UCSD-AML1 (cell line): ENCODE measurements around the gene THAP11.
"Not testable (repeated sequence)": the region's sequence is repeated elsewhere in the genome, so short reads cannot be mapped to it uniquely, and the experiment has no call there.

ENCODE experiments used
- DNase-seq: peaks from one replicate; lab custom pipeline; 2025; ENCODE audit not compliant: unreplicated experiment; lab: John Stamatoyannopoulos, UW

The THAP11 gene

DNA sequence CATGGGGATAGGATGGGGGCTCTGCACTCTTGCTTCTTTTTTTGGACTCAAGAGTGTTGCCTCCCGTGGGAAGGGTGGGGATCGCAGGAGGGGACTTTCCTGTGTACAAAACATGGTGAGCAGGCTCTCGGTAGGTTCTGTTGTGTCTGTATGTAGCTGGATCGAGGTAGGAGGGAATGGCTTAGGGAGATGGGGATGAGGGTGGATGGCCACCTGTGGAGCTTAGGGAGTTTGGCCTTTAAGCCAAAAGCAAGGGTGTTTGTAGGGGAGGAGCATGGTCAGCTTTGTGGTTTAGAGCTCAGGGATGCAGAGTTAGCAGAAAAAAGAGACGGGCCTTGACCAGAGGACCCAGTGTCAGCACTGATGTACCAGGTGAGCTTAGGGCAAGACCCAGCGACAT lies 19.8 kb downstream of the THAP11 start:
- DNase-seq = no peak

DNA sequence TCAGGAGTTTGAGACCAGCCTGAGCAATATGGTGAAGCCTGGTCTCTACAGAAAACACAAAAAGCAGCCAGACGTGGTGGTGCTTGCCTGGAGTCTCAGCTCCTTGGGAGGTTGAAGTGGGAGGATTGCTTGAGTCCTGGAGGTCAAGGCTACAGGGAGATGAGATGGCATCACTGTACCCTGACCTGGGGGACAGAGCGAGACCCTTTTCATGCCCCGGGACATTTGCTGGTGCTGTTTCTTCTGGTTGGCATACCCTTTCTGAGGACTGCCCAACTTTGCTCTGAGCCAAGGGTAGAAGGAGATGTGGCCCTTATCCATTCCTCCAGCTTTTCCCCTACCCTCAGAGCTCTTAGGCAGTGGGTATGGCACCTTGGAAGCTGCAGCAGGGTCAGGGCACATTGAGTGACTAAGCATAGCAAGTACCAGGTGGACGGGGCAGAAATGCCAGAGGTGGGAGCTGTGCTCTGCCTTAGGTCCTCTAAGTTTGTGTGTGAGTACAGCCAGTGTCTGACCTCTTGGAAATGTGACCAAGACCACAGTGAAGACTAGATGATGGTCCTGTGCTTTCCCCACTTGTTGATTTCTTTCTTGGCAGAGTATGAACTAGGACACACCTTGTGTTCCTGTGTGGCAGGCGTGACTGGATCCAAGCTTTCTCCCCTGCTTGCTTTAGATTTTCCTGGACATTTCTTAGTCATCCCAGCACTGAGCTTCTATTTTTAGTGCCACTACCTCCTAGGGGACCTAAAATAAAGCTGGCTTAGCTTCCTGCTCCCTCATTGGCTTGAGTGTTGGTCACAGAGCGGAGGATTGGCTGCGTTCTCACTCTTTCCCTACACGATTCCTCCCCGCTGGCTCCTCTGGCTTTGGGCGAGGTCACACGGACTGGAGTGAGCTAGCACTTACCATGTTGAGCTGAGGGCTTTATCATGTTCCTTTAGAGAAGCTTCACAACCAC lies 20.8 kb downstream of the THAP11 start:
- DNase-seq = no peak

DNA sequence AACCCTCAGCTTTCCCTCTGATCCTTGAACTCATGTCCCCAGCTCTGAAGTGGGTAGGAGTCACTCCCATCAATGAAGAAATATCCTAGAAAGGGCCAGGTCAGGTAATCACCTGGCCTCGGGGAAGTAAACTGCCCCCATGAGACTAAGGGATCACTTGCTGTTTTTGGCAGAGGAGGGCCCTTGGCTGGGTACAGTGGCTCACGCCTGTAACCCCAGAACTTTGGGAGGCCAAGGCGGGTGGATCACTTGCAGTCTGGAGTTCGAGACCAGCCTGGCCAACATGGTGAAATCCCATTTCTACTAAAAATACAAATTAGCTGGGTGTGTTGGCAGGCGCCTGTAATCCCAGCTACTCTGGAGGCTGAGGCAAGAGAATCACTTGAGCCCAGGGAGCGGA lies 21.9 kb downstream of the THAP11 start:
- DNase-seq = not testable (repeated sequence)

GRCh38 chr16:67864594-67864993 lies 22.5 kb downstream of the THAP11 start:
- DNase-seq = no peak

- DNase-seq = peak; percentile 40
Measured at GRCh38 chr16:67865318-67865717, 23.2 kb downstream of the THAP11 start.

DNA sequence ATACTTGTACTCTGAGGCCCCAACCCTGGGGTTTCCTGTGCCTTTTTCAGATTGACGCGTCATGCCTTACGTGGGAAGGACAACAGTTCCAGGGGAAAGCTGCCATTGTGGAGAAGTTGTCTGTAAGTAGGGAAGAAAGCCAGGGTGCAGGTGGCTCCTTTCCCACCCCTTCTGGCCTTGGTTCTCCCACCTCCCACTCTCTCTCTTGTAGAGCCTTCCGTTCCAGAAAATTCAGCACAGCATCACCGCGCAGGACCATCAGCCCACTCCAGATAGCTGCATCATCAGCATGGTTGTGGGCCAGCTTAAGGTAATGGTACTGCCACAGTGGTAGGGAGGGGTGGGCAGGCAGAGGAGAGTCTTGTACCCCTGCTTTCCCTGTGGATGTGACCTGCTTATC lies 26.2 kb downstream of the THAP11 start:
- no peak for DNase-seq

DNA sequence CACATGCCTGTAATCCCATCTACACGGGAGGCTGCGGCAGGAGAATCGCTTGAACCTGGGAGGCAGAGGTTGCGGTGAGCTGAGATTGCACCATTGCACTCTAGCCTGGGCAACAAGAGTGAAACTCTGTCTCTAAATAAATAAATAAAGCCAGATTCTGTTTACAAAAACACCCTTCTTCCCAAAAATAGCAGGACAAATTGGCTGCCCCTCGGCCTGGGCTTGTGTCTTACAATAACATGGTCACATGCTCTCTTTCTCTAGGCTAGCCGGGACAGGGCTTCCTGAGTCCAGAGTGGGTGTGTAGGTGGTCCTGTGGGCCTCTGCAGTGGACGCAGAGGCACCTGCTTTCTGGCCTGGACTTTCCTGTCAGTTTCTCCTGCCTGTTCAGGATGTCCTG lies 27.5 kb downstream of the THAP11 start:
- no peak for DNase-seq

- DNase-seq = no peak
Measured at GRCh38 chr16:67871256-67871655, 29.1 kb downstream of the THAP11 start.

GRCh38 chr16:67872131-67872630 lies 30.1 kb downstream of the THAP11 start:
- peak; percentile 31 for DNase-seq

DNA sequence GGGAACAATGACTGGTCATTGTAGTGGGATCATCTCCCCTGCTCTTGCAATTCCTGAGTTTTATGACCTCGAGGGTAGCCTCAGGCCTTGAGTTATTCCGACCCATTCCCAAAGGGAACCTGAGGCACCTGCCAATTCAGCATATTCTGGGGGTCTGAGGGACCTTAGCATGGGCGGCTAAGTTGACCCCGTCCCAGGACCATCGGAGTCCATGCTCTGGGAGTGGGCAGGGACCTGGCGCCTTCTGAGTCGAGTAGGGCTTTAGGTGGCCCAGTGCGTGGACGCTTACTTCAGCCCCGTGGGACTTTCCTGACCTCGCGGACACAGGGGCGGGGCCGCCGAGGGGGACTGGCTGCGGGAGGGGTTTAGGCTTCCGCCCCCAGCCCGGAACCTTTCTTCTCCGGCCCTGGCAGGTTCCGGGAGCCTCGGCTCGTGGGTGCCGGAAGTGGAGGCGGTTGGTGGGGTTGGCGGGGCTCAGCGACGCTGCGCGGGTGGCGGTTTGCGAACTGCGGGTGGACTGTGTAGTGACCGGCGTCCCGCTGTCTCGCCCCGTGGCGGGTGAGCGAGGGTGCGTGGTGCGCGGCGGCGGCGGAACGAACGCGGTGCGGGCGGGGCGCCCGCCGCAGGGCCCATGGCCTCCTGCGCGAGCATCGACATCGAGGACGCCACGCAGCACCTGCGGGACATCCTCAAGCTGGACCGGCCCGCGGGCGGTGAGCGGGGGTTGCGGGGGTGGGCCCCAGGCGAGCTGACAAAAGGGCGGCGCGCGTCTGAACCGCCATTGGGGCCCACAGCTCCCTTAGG lies 30.7 kb downstream of the THAP11 start, which contains the start of gene EDC4:
EDC4 (plus strand) TSS at position 422 of the 804 bp plus-strand sequence; CDS start at position 632, 210 bp downstream.
- DNase-seq = peak; percentile 85

DNA sequence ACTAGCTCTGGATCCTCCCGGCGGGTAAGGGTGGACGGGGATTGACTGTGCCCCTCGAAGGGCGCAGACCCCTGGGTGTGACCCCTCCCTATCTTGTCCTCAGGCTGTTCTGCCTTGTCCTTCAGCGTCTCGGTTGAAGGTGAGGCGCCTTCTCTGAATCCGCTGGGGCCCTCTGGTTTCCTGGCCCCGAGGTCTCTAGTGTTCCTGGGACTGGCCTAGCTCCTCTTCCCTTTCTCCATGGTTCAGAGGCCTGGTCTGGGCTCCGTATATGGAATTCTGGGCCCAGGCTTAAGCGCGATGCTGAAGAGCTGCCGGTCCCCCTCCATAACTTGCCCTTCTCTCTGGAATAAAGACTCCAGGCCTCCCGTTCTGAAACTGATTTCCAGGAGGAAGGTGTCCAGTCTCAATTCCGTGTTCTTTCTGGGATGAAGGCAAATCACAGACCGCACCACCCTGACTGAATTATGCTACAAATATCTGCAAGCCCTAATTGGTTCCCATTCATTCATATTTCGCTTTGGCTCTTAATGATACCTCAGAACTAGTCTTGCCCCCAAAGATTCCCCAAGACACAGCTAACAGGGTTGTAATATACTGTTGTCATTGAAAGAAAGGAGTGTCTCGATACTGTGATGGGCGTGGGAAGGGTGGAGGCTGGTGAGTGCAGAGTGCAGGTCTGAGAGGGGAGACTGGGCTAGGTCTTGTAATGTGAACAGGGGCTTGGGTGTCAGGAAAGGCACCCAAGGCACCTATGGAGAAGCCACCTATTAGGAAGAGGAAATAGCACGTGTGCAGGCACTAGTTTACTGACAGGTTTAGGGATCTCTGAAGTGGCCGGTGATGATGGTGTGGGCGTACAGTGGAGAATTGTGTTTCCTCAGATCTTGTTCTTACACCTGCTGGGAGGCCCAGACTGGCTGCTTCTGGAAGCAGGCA lies 31.6 kb downstream of the THAP11 start:
- no peak for DNase-seq

DNA sequence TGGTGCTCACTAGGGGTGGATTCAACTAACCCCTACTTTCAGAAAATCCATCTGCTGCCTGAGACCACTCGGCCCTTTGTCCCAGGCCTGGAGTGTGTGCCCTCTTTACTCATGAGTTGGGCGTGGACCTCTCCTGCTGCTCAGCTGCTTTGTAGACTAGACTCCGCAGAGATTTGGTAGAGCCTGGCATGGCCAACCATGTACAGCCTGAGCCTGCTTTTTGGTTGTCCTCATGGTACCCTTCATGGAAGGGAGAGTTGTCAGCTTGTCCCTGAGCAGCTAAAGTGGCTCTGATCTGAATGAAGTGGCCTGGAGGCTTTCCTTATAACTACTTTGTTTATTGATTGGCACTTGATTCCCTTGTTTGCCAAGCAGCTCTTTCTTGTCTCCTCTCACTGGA lies 32.3 kb downstream of the THAP11 start:
- no peak for DNase-seq

- no peak for DNase-seq
Measured at GRCh38 chr16:67877064-67877463, 34.9 kb downstream of the THAP11 start.

DNA sequence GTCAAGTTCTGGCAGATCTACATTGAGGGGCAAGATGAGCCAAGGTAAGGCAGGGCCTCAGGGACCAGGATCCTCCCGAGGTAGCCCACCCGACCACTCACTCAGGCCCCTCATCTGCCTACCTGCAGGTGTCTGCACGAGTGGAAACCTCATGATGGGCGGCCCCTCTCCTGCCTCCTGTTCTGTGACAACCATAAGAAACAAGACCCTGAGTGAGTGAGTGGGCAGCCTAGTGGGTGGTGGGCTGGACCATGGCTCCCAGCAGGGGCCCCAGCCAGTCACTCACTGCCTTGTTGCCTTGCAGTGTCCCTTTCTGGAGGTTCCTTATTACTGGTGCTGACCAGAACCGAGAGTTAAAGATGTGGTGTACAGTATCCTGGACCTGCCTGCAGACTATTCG lies 36.1 kb downstream of the THAP11 start:
- DNase-seq = no peak

- no peak for DNase-seq
Measured at GRCh38 chr16:67878846-67879245, 36.7 kb downstream of the THAP11 start.

- no peak for DNase-seq
Measured at GRCh38 chr16:67879462-67879861, 37.3 kb downstream of the THAP11 start.

DNA sequence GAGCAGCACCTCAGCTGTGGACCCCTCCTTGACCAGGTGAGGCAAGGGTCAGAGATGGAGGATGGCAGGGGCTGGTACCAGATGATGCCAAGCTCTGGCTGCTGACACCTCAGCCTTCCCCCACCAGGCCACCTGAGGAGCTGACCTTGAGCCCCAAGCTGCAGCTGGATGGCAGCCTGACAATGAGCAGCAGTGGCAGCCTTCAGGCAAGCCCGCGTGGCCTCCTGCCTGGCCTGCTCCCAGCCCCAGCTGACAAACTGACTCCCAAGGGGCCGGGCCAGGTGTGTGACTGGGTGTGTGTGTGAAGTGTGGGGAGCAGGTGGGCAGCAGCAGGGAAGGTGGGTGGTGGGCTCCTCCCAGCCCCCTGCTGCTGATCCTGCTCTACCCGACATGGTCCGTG lies 37.8 kb downstream of the THAP11 start:
- no peak for DNase-seq

DNA sequence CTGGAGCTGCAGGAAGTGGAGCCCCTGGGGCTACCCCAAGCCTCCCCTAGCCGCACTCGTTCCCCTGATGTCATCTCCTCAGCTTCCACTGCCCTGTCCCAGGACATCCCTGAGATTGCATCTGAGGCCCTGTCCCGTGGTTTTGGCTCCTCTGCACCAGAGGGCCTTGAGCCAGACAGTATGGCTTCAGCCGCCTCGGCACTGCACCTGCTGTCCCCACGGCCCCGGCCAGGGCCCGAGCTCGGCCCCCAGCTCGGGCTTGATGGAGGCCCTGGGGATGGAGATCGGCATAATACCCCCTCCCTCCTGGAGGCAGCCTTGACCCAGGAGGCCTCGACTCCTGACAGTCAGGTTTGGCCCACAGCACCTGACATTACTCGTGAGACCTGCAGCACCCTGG lies 38.5 kb downstream of the THAP11 start:
- no peak for DNase-seq

GRCh38 chr16:67881621-67882161 lies 39.6 kb downstream of the THAP11 start:
- no peak for DNase-seq
